PC-3 (cell line): Measurements from ENCODE around the gene C14orf132. TPM values are rescaled to one million over a fixed set of nuclear protein-coding genes. Genes with fewer than 3 reads are reported as not detected.
A peak's percentile ranks its signal among the peaks of the same experiment; 100 is the strongest.

Experiments used
- ATAC-seq: fragments of 200-7000 bp; cut with Tn5 transposase; 2 replicates; pipeline ENCODE4 v1.9.1; 2020; ENCODE audit warnings: mild to moderate bottlenecking, moderate library complexity
- BruUV-seq: library from RNA; stranded (reverse); fragments of 400-500 nt; replicated peaks from 2 replicates; lab custom pipeline; 2021; lab: Mats Ljungman, UMichigan
- CTCF ChIA-PET: fragments of 300-600 bp; sonication (Branson Sonifier 250); formaldehyde crosslinking; loops from one replicate; lab custom pipeline; 2022; ENCODE audit warnings: antibody characterized with exemption; lab: Charles Lee
- POLR2A ChIA-PET: fragments of 300-600 bp; sonication (Branson Sonifier 250); formaldehyde crosslinking; loops from one replicate; lab custom pipeline; 2022; ENCODE audit warnings: antibody characterized with exemption; ENCODE audit not compliant: unreplicated experiment; lab: Charles Lee
- DNase-seq: peaks from one replicate; pipeline ENCODE4 v3.0.0-alpha.2; 2015
- H2AFZ ChIP-seq: fragments of 300-600 bp; sonication (generic); 2 replicates; pipeline ENCODE4 v1.6.0; 2016; ENCODE audit warnings: antibody characterized with exemption, low read length
- H3F3A ChIP-seq: fragments of 300-600 bp; sonication (generic); one replicate; pipeline ENCODE4 v1.6.0; 2017; ENCODE audit warnings: antibody characterized with exemption, low read length, control low read depth, mild to moderate bottlenecking; ENCODE audit not compliant: unreplicated experiment
- H3K27ac ChIP-seq: fragments of 300-600 bp; sonication (generic); 2 replicates; pipeline ENCODE4 v1.5.1; 2016; ENCODE audit warnings: mild to moderate bottlenecking, low read length
- H3K27me3 ChIP-seq: fragments of 300-600 bp; sonication (generic); 2 replicates; pipeline ENCODE4 v1.6.1; 2016; ENCODE audit warnings: low read length, mixed read lengths
- H3K36me3 ChIP-seq: fragments of 300-600 bp; sonication (generic); 2 replicates; pipeline ENCODE4 v1.6.1; 2016; ENCODE audit warnings: low read depth, mixed run types, low read length, mixed read lengths
- H3K4me1 ChIP-seq: fragments of 300-600 bp; sonication (generic); 2 replicates; pipeline ENCODE4 v1.5.1; 2016; ENCODE audit warnings: low read length; ENCODE audit not compliant: insufficient read depth
- H3K4me2 ChIP-seq: fragments of 300-600 bp; sonication (generic); 2 replicates; pipeline ENCODE4 v1.6.0; 2016; ENCODE audit warnings: low read length
- H3K4me3 ChIP-seq: fragments of 300-600 bp; sonication (generic); 2 replicates; pipeline ENCODE4 v1.5.1; 2016; ENCODE audit warnings: mild to moderate bottlenecking, low read length, mixed read lengths
- H3K79me2 ChIP-seq: fragments of 300-600 bp; sonication (generic); 2 replicates; pipeline ENCODE4 v1.6.1; 2017; ENCODE audit warnings: low read length, mixed read lengths
- H3K9ac ChIP-seq: fragments of 300-600 bp; sonication (generic); 2 replicates; pipeline ENCODE4 v1.6.0; 2016; ENCODE audit warnings: mild to moderate bottlenecking, low read length
- H3K9me2 ChIP-seq: fragments of 300-600 bp; sonication (generic); replicated peaks from 2 replicates; pipeline ENCODE4 v1.6.1; 2016; ENCODE audit warnings: mixed run types, low read length, mixed read lengths
- H3K9me3 ChIP-seq: fragments of 300-600 bp; sonication (generic); 2 replicates; pipeline ENCODE4 v1.6.1; 2016; ENCODE audit warnings: low read length, mixed read lengths
- H4K20me1 ChIP-seq: fragments of 300-600 bp; sonication (generic); 2 replicates; pipeline ENCODE4 v1.6.1; 2016; ENCODE audit warnings: low read length, mixed read lengths
- CTCF ChIP-seq: fragments of 300-600 bp; sonication (generic); conservative IDR thresholded peaks from 2 replicates; pipeline ENCODE4 v1.5.1; 2017; ENCODE audit warnings: antibody characterized with exemption, low read depth, mild to moderate bottlenecking, low read length
- EZH2 ChIP-seq: fragments of 300-600 bp; sonication (generic); IDR thresholded peaks from one replicate; pipeline ENCODE4 v1.6.1; 2017; ENCODE audit warnings: antibody characterized with exemption, mild to moderate bottlenecking, low read length; ENCODE audit not compliant: unreplicated experiment
- EZH2phosphoT487 ChIP-seq: fragments of 300-600 bp; sonication (generic); IDR thresholded peaks from 2 replicates; pipeline ENCODE4 v1.6.1; 2018; ENCODE audit warnings: mild to moderate bottlenecking, antibody characterized with exemption, low read length, borderline replicate concordance
- intact Hi-C: fragments of 100-400 bp; cut with micrococcal nuclease; formaldehyde crosslinking; loops from 2 replicates; pipeline ENCODE4 v1.9.0; 2023
- total RNA-seq: library from RNA; depleted of rRNA; stranded (reverse); fragments of >200 nt; gene quantifications from 2 replicates; pipeline ENCODE4 v1.2.3, GENCODE V29; 2014

The C14orf132 gene
- total RNA-seq, 1 experiment from 2014 or later = not detected

GRCh38 chr14:96104469-96105057 lies 65.4 kb downstream of the C14orf132 start:
- ChIA-PET POLR2A (no interaction called here), CTCF (no interaction called here)
- no peak overlapping the region for H2AFZ ChIP-seq
- BruUV-seq = no TSS peak
- ATAC-seq (no peak), DNase-seq (peak; percentile 22)
- H3K9me2 ChIP-seq = no peaks in the 10 kb centered on the region
- intact Hi-C loops = no loop called here
- no peaks in the 10 kb centered on the region for H4K20me1 ChIP-seq
- H3K27ac ChIP-seq = no peak overlapping the region
- TF ChIP-seq CTCF (no peak), EZH2phosphoT487 (no peak), EZH2 (no peak)
- H3F3A ChIP-seq = no peaks in the 10 kb centered on the region
- H3K4me3 ChIP-seq = no peak overlapping the region
- no peaks in the 10 kb centered on the region for H3K4me1 ChIP-seq
- H3K9ac ChIP-seq = no peak overlapping the region
- no peak overlapping the region for H3K4me2 ChIP-seq
- H3K79me2 ChIP-seq = no peaks in the 10 kb centered on the region
- H3K27me3 ChIP-seq = peaks cover 13% of the 10 kb centered on the region; the same call in 1 of the 2 replicates
- H3K36me3 ChIP-seq = no peaks in the 10 kb centered on the region
- H3K9me3 ChIP-seq = no peaks in the 10 kb centered on the region

- no peaks in the 10 kb centered on the region for H3K9me3 ChIP-seq
- no peak overlapping the region for H3K4me2 ChIP-seq
- H3K27me3 ChIP-seq = peaks cover 13% of the 10 kb centered on the region; the same call in 1 of the 2 replicates
- no peaks in the 10 kb centered on the region for H3K79me2 ChIP-seq
- H3K4me1 ChIP-seq = no peaks in the 10 kb centered on the region
- H3K9ac ChIP-seq = no peak overlapping the region
- POLR2A ChIA-PET = no interaction called here
- TF ChIP-seq EZH2phosphoT487 (no peak), CTCF (no peak), EZH2 (no peak)
- no peaks in the 10 kb centered on the region for H3K36me3 ChIP-seq
- H3F3A ChIP-seq = no peaks in the 10 kb centered on the region
- no peak overlapping the region for H2AFZ ChIP-seq
- no peak overlapping the region for H3K4me3 ChIP-seq
- CTCF ChIA-PET = no interaction called here
- ATAC-seq = no peak
- no peaks in the 10 kb centered on the region for H4K20me1 ChIP-seq
- no peak for DNase-seq
- H3K27ac ChIP-seq = no peak overlapping the region
- BruUV-seq = no TSS peak
- intact Hi-C loops = no loop called here
- H3K9me2 ChIP-seq = no peaks in the 10 kb centered on the region
Observed at GRCh38 chr14:96105089-96105925, 66.1 kb downstream of the C14orf132 start.

GRCh38 chr14:96105926-96106441 lies 66.8 kb downstream of the C14orf132 start:
- BruUV-seq = no TSS peak
- no peaks in the 10 kb centered on the region for H4K20me1 ChIP-seq
- no peak overlapping the region for H2AFZ ChIP-seq
- H3K4me1 ChIP-seq = no peaks in the 10 kb centered on the region
- ChIA-PET POLR2A (no interaction called here), CTCF (no interaction called here)
- H3K4me3 ChIP-seq = no peak overlapping the region
- intact Hi-C loops = no loop called here
- ATAC-seq = no peak
- no peaks in the 10 kb centered on the region for H3K9me2 ChIP-seq
- TF ChIP-seq EZH2 = no peak
- TF ChIP-seq EZH2phosphoT487 = no peak
- no peak for TF ChIP-seq CTCF
- no peaks in the 10 kb centered on the region for H3F3A ChIP-seq
- H3K36me3 ChIP-seq = no peaks in the 10 kb centered on the region
- no peak for DNase-seq
- no peak overlapping the region for H3K27ac ChIP-seq
- no peaks in the 10 kb centered on the region for H3K79me2 ChIP-seq
- no peaks in the 10 kb centered on the region for H3K9me3 ChIP-seq
- no peak overlapping the region for H3K9ac ChIP-seq
- H3K4me2 ChIP-seq = no peak overlapping the region
- H3K27me3 ChIP-seq = peaks cover 13% of the 10 kb centered on the region; the same call in 1 of the 2 replicates
